CD14-positive monocyte (primary cell): Measurements from ENCODE around the gene NCOA7. TPM values are rescaled to one million over a fixed set of nuclear protein-coding genes. Genes with fewer than 3 reads are reported as not detected.

Source experiments
- DNase-seq, 3 donors: peaks; one replicate each; pipeline ENCODE4 v3.0.0-alpha.2; 2011 to 2022
- H2AFZ ChIP-seq: 2 replicates; pipeline ENCODE4 v1.6.0; 2012; ENCODE audit warnings: mild to moderate bottlenecking, low read depth, low read length, inconsistent platforms; ENCODE audit not compliant: insufficient read depth, poor library complexity, severe bottlenecking
- H3K27ac ChIP-seq, 2 donors: 1 replicate in 1 of 2; 2 replicates in 1 of 2; pipeline ENCODE4 v1.5.1; 2012 to 2013; ENCODE audit warnings: low read length in 2 of 2, control low read depth in 1 of 2, inconsistent platforms in 1 of 2, low read depth in 1 of 2, mild to moderate bottlenecking in 1 of 2
- H3K27me3 ChIP-seq, 2 donors: one replicate each; pipeline versions ENCODE4 v1.6.0 to v1.6.1; 2011 to 2013; ENCODE audit warnings: low read length in 2 of 2; ENCODE audit not compliant: control insufficient read depth in 2 of 2, insufficient read depth in 2 of 2
- H3K36me3 ChIP-seq, 2 donors: replicated peaks in 1 of 2; 1 replicate in 1 of 2; 2 replicates in 1 of 2; pipeline versions ENCODE4 v1.5.1 to v1.6.1; 2012 to 2013; ENCODE audit warnings: low read length in 2 of 2, control low read depth in 1 of 2, inconsistent platforms in 1 of 2, mild to moderate bottlenecking in 1 of 2; ENCODE audit not compliant: insufficient read depth in 2 of 2, control insufficient read depth in 1 of 2
- H3K4me1 ChIP-seq, 2 donors: 1 replicate in 1 of 2; 2 replicates in 1 of 2; pipeline versions ENCODE4 v1.5.1 to v1.6.1; 2012 to 2013; ENCODE audit warnings: low read length in 2 of 2, control low read depth in 1 of 2, inconsistent platforms in 1 of 2, mild to moderate bottlenecking in 1 of 2, moderate library complexity in 1 of 2; ENCODE audit not compliant: insufficient read depth in 2 of 2, control insufficient read depth in 1 of 2
- H3K4me2 ChIP-seq: replicated peaks from 2 replicates; pipeline ENCODE3; 2012; ENCODE audit warnings: low read length, moderate library complexity, mild to moderate bottlenecking; ENCODE audit not compliant: poor library complexity, severe bottlenecking; ENCODE audit errors: extremely low read depth
- H3K4me3 ChIP-seq, 3 experiments: fragments of 200-600 bp in 1 of 3; sonication (generic) in 1 of 3; replicated peaks in 1 of 3; 1 replicate in 2 of 3; 2 replicates in 1 of 3; pipeline ENCODE4 v1.5.1; 2011 to 2013; ENCODE audit warnings: low read length in 3 of 3, mild to moderate bottlenecking in 3 of 3, control low read depth in 2 of 3, low read depth in 2 of 3, inconsistent platforms in 1 of 3, moderate library complexity in 1 of 3
- H3K79me2 ChIP-seq: 2 replicates; pipeline ENCODE4 v1.6.0; 2012; ENCODE audit warnings: mild to moderate bottlenecking, control low read depth, inconsistent platforms, low read length, moderate library complexity; ENCODE audit not compliant: insufficient read depth
- H3K9ac ChIP-seq: 2 replicates; pipeline ENCODE4 v1.6.0; 2017; ENCODE audit warnings: low read length, mild to moderate bottlenecking; ENCODE audit not compliant: insufficient read depth, poor library complexity, severe bottlenecking
- H3K9me3 ChIP-seq, 2 donors: replicated peaks in 1 of 2; 1 replicate in 1 of 2; 2 replicates in 1 of 2; pipeline versions ENCODE4 v1.5.1 to v1.6.1; 2012 to 2013; ENCODE audit warnings: low read length in 2 of 2, control low read depth in 1 of 2; ENCODE audit not compliant: control insufficient read depth in 1 of 2, insufficient read depth in 1 of 2
- H4K20me1 ChIP-seq: 2 replicates; pipeline ENCODE4 v1.6.0; 2012; ENCODE audit warnings: mild to moderate bottlenecking, low read length, control low read depth, moderate library complexity; ENCODE audit not compliant: insufficient read depth
- H3K27ac Mint-ChIP-seq, 7 donors: one replicate each; pipeline ENCODE4 v1.8.0; 2020; ENCODE audit warnings: mild to moderate bottlenecking in 7 of 7, mixed read lengths in 7 of 7, moderate library complexity in 6 of 7, inconsistent platforms in 2 of 7
- H3K27me3 Mint-ChIP-seq, 3 donors: one replicate each; pipeline ENCODE4 v1.8.0; 2021 to 2022; ENCODE audit warnings: low read depth in 3 of 3, mild to moderate bottlenecking in 3 of 3, mixed read lengths in 3 of 3, moderate library complexity in 3 of 3, inconsistent platforms in 1 of 3
- H3K36me3 Mint-ChIP-seq, 2 donors: one replicate each; pipeline ENCODE4 v1.8.0; 2020; ENCODE audit warnings: mixed read lengths in 2 of 2, inconsistent platforms in 1 of 2, mild to moderate bottlenecking in 1 of 2
- H3K4me1 Mint-ChIP-seq: one replicate; pipeline ENCODE4 v1.8.0; 2020; ENCODE audit warnings: mild to moderate bottlenecking, mixed read lengths
- H3K4me3 Mint-ChIP-seq, 2 donors: one replicate each; pipeline ENCODE4 v1.8.0; 2020; ENCODE audit warnings: mild to moderate bottlenecking in 2 of 2, mixed read lengths in 2 of 2, moderate library complexity in 1 of 2
- H3K9me3 Mint-ChIP-seq, 7 donors: one replicate each; pipeline ENCODE4 v1.8.0; 2020 to 2022; ENCODE audit warnings: mixed read lengths in 7 of 7, mild to moderate bottlenecking in 6 of 7, moderate library complexity in 6 of 7, inconsistent platforms in 2 of 7
- WGBS: methylation state at CpG from one replicate; pipeline ENCODE4 v1.1.5; 2013; ENCODE audit warnings: missing lambda C conversion rate; ENCODE audit not compliant: insufficient coverage; 5-methylcytosine and 5-hydroxymethylcytosine counted together
- intact Hi-C, 2 donors: fragments of 100-400 bp; cut with micrococcal nuclease; formaldehyde crosslinking; loops; one replicate each; pipeline versions ENCODE4 v1.15.0 to v1.15.1; 2023
- polyA plus RNA-seq, 3 donors: library from polyadenylated mRNA; depleted of rRNA in 1 of 3; unstranded in 2 of 3; stranded (reverse) in 1 of 3; fragments of 300-500 nt in 2 of 3; fragments of >200 nt in 1 of 3; fragmentation: Illumina TruSeq in 2 of 3; gene quantifications; 1 replicate in 2 of 3; 2 replicates in 1 of 3; pipeline ENCODE4 v1.2.3, GENCODE V29; 2012 to 2021
- TF ChIP-seq, protein P1 (sequence below): fragments of 200-600 bp; IDR thresholded peaks from one replicate; pipeline ENCODE4 v1.8.0; 2022; ENCODE audit warnings: antibody characterized with exemption, mild to moderate bottlenecking

NCOA7 gene
- polyA plus RNA-seq, 3 donors: 8.3 to 21.9 (median 11.2) TPM

- no peaks in the 10 kb centered on the region for H3K79me2 ChIP-seq
- H3K4me3 ChIP-seq: no peak overlapping the region
- H2AFZ ChIP-seq: no peak overlapping the region
- Mint-ChIP-seq H3K4me1 (peaks cover 4% of the 10 kb centered on the region), H3K9me3 (peaks cover 0 to 3% (median 0%) of the 10 kb centered on the region in 7 donors), H3K4me3 (peak overlapping the region in 1 of 2 donors; percentile 26), H3K27ac (no peak overlapping the region), H3K36me3 (no peaks in the 10 kb centered on the region), H3K27me3 (peaks cover 22 to 47% (median 24%) of the 10 kb centered on the region in 3 donors)
- no peaks in the 10 kb centered on the region for H3K4me1 ChIP-seq
- intact Hi-C loops: loop anchor here in 1 of 2 donors (5.0 kb wide), 1 partner anchor 454 kb away; no protein-coding TSS in a partner anchor
- WGBS: 69% methylated on average over 2 of the region's 4 CpGs
- no peak for DNase-seq
- H3K9me3 ChIP-seq: no peaks in the 10 kb centered on the region
- H3K27ac ChIP-seq: no peak overlapping the region
- TF ChIP-seq, protein P1, sequence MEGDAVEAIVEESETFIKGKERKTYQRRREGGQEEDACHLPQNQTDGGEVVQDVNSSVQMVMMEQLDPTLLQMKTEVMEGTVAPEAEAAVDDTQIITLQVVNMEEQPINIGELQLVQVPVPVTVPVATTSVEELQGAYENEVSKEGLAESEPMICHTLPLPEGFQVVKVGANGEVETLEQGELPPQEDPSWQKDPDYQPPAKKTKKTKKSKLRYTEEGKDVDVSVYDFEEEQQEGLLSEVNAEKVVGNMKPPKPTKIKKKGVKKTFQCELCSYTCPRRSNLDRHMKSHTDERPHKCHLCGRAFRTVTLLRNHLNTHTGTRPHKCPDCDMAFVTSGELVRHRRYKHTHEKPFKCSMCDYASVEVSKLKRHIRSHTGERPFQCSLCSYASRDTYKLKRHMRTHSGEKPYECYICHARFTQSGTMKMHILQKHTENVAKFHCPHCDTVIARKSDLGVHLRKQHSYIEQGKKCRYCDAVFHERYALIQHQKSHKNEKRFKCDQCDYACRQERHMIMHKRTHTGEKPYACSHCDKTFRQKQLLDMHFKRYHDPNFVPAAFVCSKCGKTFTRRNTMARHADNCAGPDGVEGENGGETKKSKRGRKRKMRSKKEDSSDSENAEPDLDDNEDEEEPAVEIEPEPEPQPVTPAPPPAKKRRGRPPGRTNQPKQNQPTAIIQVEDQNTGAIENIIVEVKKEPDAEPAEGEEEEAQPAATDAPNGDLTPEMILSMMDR: no peak
- H3K4me2 ChIP-seq: no peak overlapping the region
- no peaks in the 10 kb centered on the region for H4K20me1 ChIP-seq
- H3K9ac ChIP-seq: no peak overlapping the region
- peaks cover 29 to 31% of the 10 kb centered on the region in 2 donors for H3K27me3 ChIP-seq
- H3K36me3 ChIP-seq: no peaks in the 10 kb centered on the region
Observed at GRCh38 chr6:125766641-125767040, 24.1 kb upstream of the NCOA7 start.

DNA sequence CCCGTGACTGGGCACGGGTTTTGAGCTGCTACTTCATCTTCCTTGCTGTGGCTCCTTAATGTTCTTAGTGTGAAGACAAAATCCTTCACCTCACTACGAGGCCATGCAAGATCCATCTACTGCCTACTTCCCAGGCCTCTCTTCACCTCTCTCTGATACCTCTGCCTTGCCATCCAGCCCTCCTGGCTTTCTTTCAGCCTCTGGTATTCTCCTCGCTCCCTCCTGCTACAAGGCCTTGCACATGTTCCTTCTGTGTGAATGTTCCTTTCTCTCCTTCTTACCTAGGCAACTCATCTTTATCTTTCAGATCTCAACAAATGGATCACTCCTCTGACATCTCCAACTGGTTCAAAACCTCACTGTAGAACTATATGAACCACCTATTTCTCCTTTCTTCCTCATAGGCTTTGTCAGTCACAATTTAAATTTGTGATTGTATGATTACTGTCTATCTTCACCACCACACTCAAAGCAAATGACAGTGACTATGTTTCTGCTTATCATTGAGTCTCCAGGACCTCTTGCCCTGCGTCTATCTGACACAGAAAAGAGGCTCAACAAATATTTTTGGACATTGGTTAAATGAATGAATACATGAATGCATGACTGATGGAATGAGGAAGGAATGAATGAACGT, 21.5 kb upstream of the NCOA7 start:
- 94% methylated on average over 2 of the region's 6 CpGs for WGBS
- H2AFZ ChIP-seq: no peak overlapping the region

More for the DNA sequence above, 21.5 kb upstream of the NCOA7 start:
- Histone ChIP-seq H3K36me3 (no peaks in the 10 kb centered on the region), H3K4me2 (no peak overlapping the region), H3K4me3 (no peak overlapping the region), H3K4me1 (no peaks in the 10 kb centered on the region), H3K27ac (no peak overlapping the region), H3K9me3 (no peaks in the 10 kb centered on the region), H3K9ac (no peak overlapping the region), H3K27me3 (peaks cover 21 to 26% of the 10 kb centered on the region in 2 donors), H3K79me2 (no peaks in the 10 kb centered on the region), H4K20me1 (no peaks in the 10 kb centered on the region)
- Mint-ChIP-seq H3K4me3 (peak overlapping the region in 1 of 2 donors; percentile 51), H3K36me3 (no peaks in the 10 kb centered on the region), H3K27ac (no peak overlapping the region), H3K9me3 (peaks cover 0 to 3% (median 0%) of the 10 kb centered on the region in 7 donors), H3K27me3 (peaks cover 21 to 36% (median 24%) of the 10 kb centered on the region in 3 donors), H3K4me1 (peaks cover 4% of the 10 kb centered on the region)
- no peak for DNase-seq
- TF ChIP-seq, protein P1: no peak
- intact Hi-C loops: loop anchor here in 1 of 2 donors (5.0 kb wide), 1 partner anchor 457 kb away; no protein-coding TSS in a partner anchor
